Activated CD4-positive, alpha-beta T cell treated with anti-CD3 and anti-CD28 coated beads, Interleukin-2, amount 10 ng/mL, durations not matched to agents 24 days and 14 days (primary cell): ENCODE data around the gene DIRAS2. TPM values are rescaled to one million over a fixed set of nuclear protein-coding genes. Genes with fewer than 3 reads are reported as not detected.

Experiments used
- DNase-seq: peaks from one replicate; pipeline ENCODE4 v3.0.0; 2022
- H3K27ac Mint-ChIP-seq: one replicate; pipeline ENCODE4 v1.8.0; 2022; ENCODE audit warnings: mild to moderate bottlenecking, mixed read lengths
- H3K27me3 Mint-ChIP-seq: one replicate; pipeline ENCODE4 v1.8.0; 2022; ENCODE audit warnings: mixed read lengths
- H3K36me3 Mint-ChIP-seq: one replicate; pipeline ENCODE4 v1.8.0; 2022; ENCODE audit warnings: low read depth, mild to moderate bottlenecking, mixed read lengths
- H3K4me1 Mint-ChIP-seq: one replicate; pipeline ENCODE4 v1.8.0; 2021; ENCODE audit warnings: mixed read lengths
- H3K4me3 Mint-ChIP-seq: one replicate; pipeline ENCODE4 v1.8.0; 2022; ENCODE audit warnings: mild to moderate bottlenecking, moderate library complexity, mixed read lengths
- H3K9me3 Mint-ChIP-seq: one replicate; pipeline ENCODE4 v1.8.0; 2021; ENCODE audit warnings: mixed read lengths
- intact Hi-C: fragments of 100-400 bp; cut with micrococcal nuclease; formaldehyde crosslinking; loops from one replicate; pipeline ENCODE4 v1.15.1; 2023
- total RNA-seq: library from RNA; stranded (reverse); gene quantifications from 2 replicates; pipeline ENCODE4 v1.2.3, GENCODE V29; 2022

The DIRAS2 gene
- total RNA-seq, 1 donor from 2014 or later = not detected

DNA sequence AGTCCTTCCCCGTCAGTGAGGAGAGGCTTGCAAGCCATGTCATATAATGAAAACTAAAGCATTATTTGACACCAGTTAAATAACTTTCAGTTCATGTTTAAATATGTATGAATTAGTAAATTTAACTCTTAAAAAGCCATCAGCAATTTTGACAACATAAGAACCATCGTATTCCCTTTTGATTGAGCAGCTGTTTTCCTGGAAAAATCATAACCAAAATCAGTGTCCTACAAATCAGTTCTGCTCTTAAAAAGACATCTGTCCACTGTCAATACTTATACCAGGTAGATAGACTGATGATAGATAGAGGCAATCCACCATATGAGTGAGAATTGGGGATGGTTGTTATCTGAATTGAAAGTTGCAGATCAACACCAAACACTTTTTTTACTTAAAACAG, 2.3 kb downstream of the DIRAS2 start:
- H3K4me1 Mint-ChIP-seq = peaks cover 2% of the 10 kb centered on the region
- intact Hi-C loops = no loop called here
- no peaks in the 10 kb centered on the region for H3K36me3 Mint-ChIP-seq

DNA sequence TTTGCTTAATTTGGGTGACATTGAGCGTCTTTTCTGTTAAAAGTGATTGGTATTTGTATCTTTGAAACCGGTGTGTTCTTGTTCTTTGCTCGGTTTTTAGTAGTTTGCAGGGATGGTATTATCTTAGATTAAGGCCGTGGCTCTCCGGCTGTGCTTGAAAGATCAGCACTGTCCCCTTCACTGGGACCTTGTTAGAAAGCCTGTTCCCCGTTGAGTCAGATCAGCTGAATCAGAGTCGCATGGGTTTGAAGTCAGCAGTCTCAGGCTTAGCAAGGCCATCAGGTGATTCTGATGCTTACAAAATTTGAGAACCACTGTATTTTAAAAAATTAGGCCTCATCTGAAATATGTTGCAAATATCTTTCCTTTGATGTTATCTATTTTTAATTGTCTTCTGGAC, 5.0 kb downstream of the DIRAS2 start:
- peaks cover 29% of the 10 kb centered on the region for H3K27me3 Mint-ChIP-seq
- intact Hi-C loops = no loop called here
- H3K36me3 Mint-ChIP-seq = no peaks in the 10 kb centered on the region
- no peak overlapping the region for H3K4me3 Mint-ChIP-seq
- no peak overlapping the region for H3K27ac Mint-ChIP-seq
- no peak for DNase-seq
- no peaks in the 10 kb centered on the region for H3K9me3 Mint-ChIP-seq
- H3K4me1 Mint-ChIP-seq = no peaks in the 10 kb centered on the region

More for the DNA sequence above, 2.3 kb downstream of the DIRAS2 start:
- no peak for DNase-seq
- Mint-ChIP-seq H3K27ac (no peak overlapping the region), H3K27me3 (peaks cover 50% of the 10 kb centered on the region), H3K9me3 (no peaks in the 10 kb centered on the region), H3K4me3 (no peak overlapping the region)

DNA sequence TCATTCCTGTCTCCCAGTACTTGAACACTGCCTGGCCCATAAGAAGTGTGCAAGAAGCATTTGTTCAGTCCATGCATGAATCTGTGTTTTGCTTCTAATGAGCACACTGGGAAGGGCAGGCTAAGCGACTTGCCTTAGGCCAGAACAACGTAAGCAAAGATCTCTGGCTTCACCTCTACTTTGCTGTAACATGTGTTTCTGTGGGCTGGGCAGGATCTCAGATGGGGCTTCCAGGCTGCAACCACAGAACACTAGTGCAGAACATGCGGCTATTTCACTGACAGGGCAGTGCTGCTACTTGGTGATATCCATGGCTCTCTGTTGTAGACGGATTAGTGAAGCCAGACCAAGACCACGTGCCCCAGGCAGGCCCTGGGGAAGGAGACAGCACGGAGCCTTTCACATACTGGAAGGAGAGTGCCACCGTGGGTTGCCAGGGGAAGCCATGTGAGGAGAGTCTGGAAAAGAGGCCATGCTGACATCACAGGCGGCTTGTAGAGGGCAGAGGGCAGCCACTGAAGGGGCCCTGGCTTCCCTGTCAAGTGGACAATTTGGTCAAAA, 9.9 kb downstream of the DIRAS2 start:
- Mint-ChIP-seq H3K4me3 (no peak overlapping the region), H3K27me3 (no peaks in the 10 kb centered on the region), H3K36me3 (no peaks in the 10 kb centered on the region), H3K27ac (no peak overlapping the region), H3K9me3 (no peaks in the 10 kb centered on the region), H3K4me1 (no peaks in the 10 kb centered on the region)
- DNase-seq = no peak
- intact Hi-C loops = no loop called here

DNA sequence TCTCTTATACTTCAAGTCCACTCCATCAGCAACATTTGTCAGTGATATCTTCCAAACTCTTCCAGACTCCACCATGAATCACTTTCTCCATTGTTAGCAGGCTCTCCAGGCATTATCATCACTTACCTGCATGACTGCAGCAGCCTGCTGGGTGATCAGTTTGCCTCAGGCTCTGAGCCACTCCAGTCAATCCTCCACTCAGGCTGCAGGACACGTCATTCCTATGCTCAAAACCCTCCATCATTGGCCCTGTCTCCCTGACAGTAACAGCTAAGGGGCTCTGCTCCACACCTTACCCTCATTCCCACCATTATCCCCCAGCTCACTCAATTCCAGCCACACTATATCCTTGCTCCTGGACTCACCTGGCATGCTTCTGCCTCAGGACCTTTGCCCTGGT, 10.7 kb downstream of the DIRAS2 start:
- H3K36me3 Mint-ChIP-seq = no peaks in the 10 kb centered on the region
- no peaks in the 10 kb centered on the region for H3K9me3 Mint-ChIP-seq
- H3K4me1 Mint-ChIP-seq = no peaks in the 10 kb centered on the region
- H3K4me3 Mint-ChIP-seq = no peak overlapping the region
- no peak for DNase-seq
- intact Hi-C loops = no loop called here
- no peak overlapping the region for H3K27ac Mint-ChIP-seq
- no peaks in the 10 kb centered on the region for H3K27me3 Mint-ChIP-seq

DNA sequence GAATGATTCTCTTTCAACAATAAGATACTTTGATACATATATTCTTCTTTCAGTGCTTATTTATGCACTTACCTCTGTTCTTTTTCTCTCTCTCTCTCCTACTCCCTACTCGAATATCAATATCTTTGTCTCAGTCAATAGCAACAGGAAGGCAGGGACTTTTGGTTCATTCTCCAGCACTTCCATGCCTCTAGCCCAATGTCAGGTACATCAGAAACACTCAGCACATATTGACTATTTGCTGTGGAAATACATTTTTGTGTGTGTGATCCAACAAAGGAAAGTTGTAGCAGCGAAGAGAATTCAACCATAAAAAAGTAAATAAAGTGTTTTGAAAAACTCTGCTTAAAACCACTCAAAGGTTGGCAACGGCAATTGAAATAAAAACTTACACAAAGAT, 12.6 kb downstream of the DIRAS2 start:
- Mint-ChIP-seq H3K4me3 (no peak overlapping the region), H3K36me3 (no peaks in the 10 kb centered on the region), H3K27ac (no peak overlapping the region), H3K4me1 (no peaks in the 10 kb centered on the region), H3K9me3 (no peaks in the 10 kb centered on the region), H3K27me3 (no peaks in the 10 kb centered on the region)
- intact Hi-C loops = no loop called here
- DNase-seq = no peak

DNA sequence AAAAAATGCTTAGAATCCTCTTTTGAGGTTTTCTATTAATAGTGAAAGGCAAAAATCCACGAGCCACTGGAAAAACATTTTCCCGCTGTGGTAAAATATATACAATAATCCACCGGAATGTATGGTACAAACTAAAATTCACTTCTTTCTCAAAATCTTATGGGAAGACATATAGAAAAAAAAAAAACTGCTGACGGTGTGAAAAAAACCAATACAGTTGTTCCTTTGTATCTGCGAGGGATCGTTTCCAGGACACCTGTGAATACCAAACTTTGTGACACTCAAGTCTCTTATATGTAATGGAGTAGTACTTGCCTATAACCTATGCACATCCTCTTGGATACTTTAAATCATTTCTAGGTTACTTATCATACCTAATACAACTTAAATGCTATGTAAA, 13.3 kb downstream of the DIRAS2 start:
- H3K4me3 Mint-ChIP-seq = no peak overlapping the region
- intact Hi-C loops = no loop called here
- H3K4me1 Mint-ChIP-seq = no peaks in the 10 kb centered on the region

DNA sequence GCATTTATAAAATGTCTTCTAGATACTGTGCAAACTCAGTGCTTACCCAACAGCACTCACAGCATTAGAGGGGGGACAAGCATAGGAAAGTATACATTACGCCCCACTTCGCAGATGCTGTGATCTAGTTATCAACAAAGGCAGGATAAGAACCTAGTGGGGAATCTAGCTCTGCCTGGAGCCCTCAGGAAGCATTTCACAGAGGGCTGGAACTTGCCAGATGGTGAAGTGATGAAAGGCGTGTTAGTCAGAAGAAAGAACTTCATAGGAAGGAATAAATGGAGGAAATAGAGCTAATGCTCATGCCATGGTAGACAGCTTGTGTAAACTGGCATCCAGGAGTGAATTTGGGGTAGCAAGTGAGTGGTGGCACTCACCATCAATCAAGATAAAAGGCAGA, 25.8 kb downstream of the DIRAS2 start:
- Mint-ChIP-seq H3K36me3 (no peaks in the 10 kb centered on the region), H3K27ac (no peak overlapping the region), H3K27me3 (peaks cover 12% of the 10 kb centered on the region), H3K4me3 (no peak overlapping the region), H3K4me1 (no peaks in the 10 kb centered on the region), H3K9me3 (no peaks in the 10 kb centered on the region)
- no peak for DNase-seq
- intact Hi-C loops = no loop called here

More for the DNA sequence above, 13.3 kb downstream of the DIRAS2 start:
- Mint-ChIP-seq H3K36me3 (no peaks in the 10 kb centered on the region), H3K27ac (no peak overlapping the region), H3K9me3 (no peaks in the 10 kb centered on the region), H3K27me3 (no peaks in the 10 kb centered on the region)
- DNase-seq = no peak

DNA sequence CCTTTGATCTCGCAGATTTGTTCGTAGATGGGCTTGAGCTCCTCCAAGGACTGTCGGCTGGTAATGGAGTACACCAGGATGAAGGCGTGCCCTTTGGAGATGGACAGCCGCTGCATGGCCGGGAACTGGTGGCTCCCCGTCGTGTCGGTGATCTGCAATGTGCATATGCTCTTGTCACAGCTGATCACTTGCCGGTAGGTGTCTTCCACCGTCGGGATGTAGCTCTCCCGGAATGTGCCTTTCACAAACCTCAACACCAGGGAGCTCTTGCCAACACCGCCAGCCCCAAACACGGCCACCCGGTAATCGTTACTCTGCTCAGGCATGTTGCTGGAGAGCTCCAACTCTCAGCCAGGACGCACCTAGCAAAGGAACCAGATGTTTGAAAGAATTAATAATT, 29.1 kb downstream of the DIRAS2 start:
- no peak for DNase-seq
- intact Hi-C loops = no loop called here
- Mint-ChIP-seq H3K4me3 (no peak overlapping the region), H3K4me1 (no peaks in the 10 kb centered on the region), H3K27ac (no peak overlapping the region), H3K36me3 (no peaks in the 10 kb centered on the region), H3K9me3 (no peaks in the 10 kb centered on the region), H3K27me3 (peaks cover 9% of the 10 kb centered on the region)

DNA sequence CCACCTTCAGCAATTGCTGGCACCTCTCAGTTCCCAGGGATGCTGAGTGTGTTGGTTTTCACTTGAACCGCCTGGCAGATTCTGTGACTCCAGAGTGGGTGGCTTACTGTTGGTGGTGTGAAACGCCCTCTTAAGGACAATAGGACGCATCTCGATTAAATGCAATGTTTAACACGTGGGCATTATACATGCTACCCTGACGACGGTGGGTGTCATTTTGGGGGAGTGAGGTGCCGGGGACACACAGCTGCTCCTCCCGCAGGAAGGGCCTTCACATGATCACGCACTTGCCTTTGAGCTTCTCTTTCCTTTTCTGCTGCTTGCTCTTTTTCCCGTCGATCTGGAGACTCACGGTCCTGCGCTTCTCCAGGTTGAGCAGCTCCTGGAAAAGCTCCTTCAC, 29.7 kb downstream of the DIRAS2 start:
- intact Hi-C loops = no loop called here
- no peak for DNase-seq
- Mint-ChIP-seq H3K27ac (no peak overlapping the region), H3K4me3 (no peak overlapping the region), H3K36me3 (no peaks in the 10 kb centered on the region), H3K4me1 (no peaks in the 10 kb centered on the region), H3K27me3 (peaks cover 9% of the 10 kb centered on the region), H3K9me3 (no peaks in the 10 kb centered on the region)

DNA sequence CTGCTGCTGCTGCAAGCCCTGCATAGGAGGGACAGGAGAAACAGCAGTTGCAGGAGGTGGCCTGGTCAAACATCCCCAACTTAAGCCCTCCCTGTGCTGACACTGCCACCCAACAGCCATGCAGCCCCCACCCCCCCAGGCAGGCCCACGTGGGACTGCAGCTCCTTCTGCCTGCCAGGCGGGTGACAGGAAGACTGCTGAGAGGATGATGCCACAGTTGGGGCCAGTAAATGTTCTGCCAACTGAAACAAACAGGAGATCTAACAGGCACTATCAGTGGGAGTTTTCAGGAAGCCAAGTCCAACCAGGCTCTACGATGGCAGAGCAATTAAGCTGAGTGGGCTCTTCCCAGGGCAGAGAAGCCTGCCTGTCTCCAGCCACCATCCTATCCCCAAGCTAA, 31.1 kb downstream of the DIRAS2 start:
- no peaks in the 10 kb centered on the region for H3K4me1 Mint-ChIP-seq
- H3K27ac Mint-ChIP-seq = no peak overlapping the region
- H3K9me3 Mint-ChIP-seq = no peaks in the 10 kb centered on the region
- H3K4me3 Mint-ChIP-seq = no peak overlapping the region
- H3K36me3 Mint-ChIP-seq = no peaks in the 10 kb centered on the region
- H3K27me3 Mint-ChIP-seq = peaks cover 1% of the 10 kb centered on the region
- intact Hi-C loops = no loop called here
- DNase-seq = no peak

DNA sequence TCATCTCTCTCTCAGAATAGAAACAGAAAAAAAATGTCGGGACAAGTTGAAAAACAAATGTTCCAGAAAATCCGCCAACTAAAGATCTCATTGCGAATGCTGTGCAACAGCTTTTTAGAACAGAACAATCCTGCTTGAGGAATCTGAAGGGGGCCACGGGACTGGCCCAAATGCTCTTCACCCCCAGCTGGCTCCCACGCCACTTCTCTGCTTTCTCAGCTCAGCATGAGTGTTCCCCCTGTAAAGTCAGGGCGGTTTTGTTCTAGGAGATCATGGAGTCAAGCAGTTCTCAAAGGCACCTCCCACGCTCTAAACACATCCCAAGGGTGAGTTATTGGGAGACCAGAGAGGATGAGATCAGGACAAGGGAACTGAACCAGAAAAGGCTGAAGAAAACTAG, 31.5 kb downstream of the DIRAS2 start:
- intact Hi-C loops = no loop called here
- DNase-seq = no peak
- Mint-ChIP-seq H3K27me3 (peaks cover 1% of the 10 kb centered on the region), H3K9me3 (no peaks in the 10 kb centered on the region), H3K36me3 (no peaks in the 10 kb centered on the region), H3K27ac (no peak overlapping the region), H3K4me3 (no peak overlapping the region), H3K4me1 (no peaks in the 10 kb centered on the region)

DNA sequence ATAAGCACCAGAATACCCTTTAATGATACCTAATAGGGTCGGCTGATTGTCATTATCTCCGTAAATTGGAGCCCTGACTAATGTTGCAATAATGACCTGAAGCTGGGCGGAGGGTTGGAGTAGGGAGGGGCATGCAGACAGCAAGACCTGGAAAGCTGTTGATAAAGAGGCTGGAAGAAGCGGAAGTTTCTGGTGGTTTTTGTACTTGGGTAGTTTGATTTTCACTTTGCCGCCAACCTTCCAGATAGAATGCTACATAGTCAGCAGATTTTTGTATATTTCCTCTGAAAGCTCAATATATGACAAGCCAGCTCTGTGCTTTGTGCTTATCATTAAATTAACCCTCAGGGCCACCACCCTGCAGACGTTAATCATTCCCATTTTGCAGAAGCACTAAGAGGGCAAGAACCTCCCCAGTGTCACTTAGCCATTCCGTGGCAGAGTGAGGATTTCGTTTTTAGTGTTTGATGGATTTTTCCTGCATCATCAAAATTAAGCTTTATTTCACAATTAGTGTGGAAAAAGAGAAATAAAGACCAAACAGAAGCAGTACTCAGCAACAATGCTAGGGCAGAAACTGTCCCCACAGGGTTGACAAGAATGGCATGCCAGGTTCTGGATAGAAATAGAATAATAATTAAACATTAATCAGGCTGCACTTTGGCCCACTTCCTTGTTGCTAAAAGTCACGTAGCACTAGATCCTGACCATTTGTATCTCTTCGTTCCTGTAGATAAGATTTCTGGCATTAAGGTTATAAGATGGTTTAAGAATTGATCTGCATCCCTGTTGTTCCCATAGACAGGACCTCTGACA, 34.7 kb downstream of the DIRAS2 start:
- no peaks in the 10 kb centered on the region for H3K36me3 Mint-ChIP-seq
- peaks cover 1% of the 10 kb centered on the region for H3K27me3 Mint-ChIP-seq
- intact Hi-C loops = no loop called here

DNA sequence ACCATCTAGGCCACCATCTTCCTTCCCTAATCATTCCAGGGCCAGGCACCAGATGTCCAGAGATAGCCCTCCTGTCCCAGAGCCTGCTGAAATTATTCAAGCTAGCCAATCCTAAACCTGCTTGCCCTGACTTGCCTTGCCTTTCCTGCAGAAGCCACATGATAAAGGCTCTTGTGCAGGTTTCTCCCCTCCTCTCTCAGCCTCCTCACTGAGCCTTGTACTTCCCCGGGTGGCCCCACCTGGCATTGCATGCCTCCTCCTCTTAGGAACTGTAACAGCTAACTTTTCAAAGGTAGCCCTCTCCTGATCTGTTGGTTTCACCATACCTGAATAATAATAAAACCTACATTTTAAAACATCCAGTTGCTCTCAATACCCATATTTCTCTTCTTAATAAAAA, 42.6 kb downstream of the DIRAS2 start:
- Mint-ChIP-seq H3K36me3 (no peaks in the 10 kb centered on the region), H3K27me3 (peaks cover 14% of the 10 kb centered on the region), H3K4me3 (no peak overlapping the region), H3K4me1 (no peaks in the 10 kb centered on the region), H3K27ac (no peak overlapping the region), H3K9me3 (no peaks in the 10 kb centered on the region)
- DNase-seq = no peak
- intact Hi-C loops = no loop called here

More for the DNA sequence above, 34.7 kb downstream of the DIRAS2 start:
- no peaks in the 10 kb centered on the region for H3K4me1 Mint-ChIP-seq
- H3K27ac Mint-ChIP-seq = no peak overlapping the region
- DNase-seq = no peak
- H3K9me3 Mint-ChIP-seq = no peaks in the 10 kb centered on the region
- no peak overlapping the region for H3K4me3 Mint-ChIP-seq

DNA sequence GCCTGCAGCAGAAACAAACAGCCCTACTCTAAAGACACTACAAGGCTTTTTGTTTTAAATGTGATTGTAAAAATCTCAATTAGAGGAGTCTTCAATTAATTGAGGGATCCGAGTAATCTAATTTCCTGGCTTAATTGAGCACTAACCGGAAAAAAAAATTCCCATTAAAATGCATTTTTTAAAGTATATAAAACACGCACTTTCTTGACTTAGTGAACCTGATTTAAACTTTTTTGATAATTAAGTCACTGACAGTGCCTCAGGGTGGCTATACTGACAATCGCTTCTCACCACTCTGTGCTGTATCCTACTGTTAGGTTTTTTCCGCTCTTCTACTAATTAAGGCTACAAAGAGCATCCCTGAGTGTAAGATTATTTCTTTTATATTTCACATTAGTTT, 44.4 kb downstream of the DIRAS2 start:
- H3K4me3 Mint-ChIP-seq = no peak overlapping the region
- intact Hi-C loops = no loop called here

DNA sequence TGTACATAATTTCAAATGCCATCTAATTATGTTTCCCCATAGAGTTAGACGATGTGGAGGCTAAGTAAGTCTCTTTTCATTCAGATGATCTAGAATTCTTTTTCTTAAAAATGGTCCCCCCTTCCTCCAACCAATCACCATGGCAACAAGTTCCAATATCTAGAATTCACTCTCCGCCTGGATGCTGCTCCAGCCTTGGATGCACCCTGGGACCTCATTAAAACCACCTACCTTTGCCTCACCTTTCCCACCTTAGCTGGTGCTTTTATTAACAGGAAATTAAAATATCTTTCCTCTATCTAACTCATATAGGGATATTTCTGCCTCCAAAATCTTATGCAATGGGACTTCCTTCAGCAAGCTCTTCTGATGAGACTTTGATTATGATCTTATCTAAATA, 49.0 kb downstream of the DIRAS2 start:
- Mint-ChIP-seq H3K27me3 (peaks cover 8% of the 10 kb centered on the region), H3K9me3 (no peaks in the 10 kb centered on the region), H3K36me3 (no peaks in the 10 kb centered on the region), H3K4me3 (no peak overlapping the region), H3K27ac (no peak overlapping the region), H3K4me1 (no peaks in the 10 kb centered on the region)
- intact Hi-C loops = no loop called here
- no peak for DNase-seq

More for the DNA sequence above, 44.4 kb downstream of the DIRAS2 start:
- H3K27ac Mint-ChIP-seq = no peak overlapping the region
- no peaks in the 10 kb centered on the region for H3K36me3 Mint-ChIP-seq
- no peak for DNase-seq
- no peaks in the 10 kb centered on the region for H3K4me1 Mint-ChIP-seq
- H3K27me3 Mint-ChIP-seq = peaks cover 16% of the 10 kb centered on the region
- H3K9me3 Mint-ChIP-seq = no peaks in the 10 kb centered on the region
